Measurements from ENCODE around the gene CCNT2. TPM values are rescaled to one million over a fixed set of nuclear protein-coding genes. Genes with fewer than 3 reads are reported as not detected.
"Not testable (repeated sequence)": the region's sequence is repeated elsewhere in the genome, so short reads cannot be mapped to it uniquely, and the experiment has no call there.

CCNT2 gene
- total RNA-seq, result 29.5 TPM
- long read RNA-seq, full-length matches to known transcripts, result 32 of 42 reads
- long read RNA-seq, partial matches to known transcripts, result 1 of 42 reads
- long read RNA-seq, other reads (novel, unspliced or antisense), result 9 of 42 reads

GRCh38 chr2:134918526-134919340 lies at the start of gene CCNT2:
TSS of gene CCNT2 (plus strand) at chr2:134918822. CDS start at chr2:134918855, 33 bp downstream.
- peak; percentile 100 for DNase-seq (ENCODE audit: low spot score)

- no peak for DNase-seq (ENCODE audit: low spot score)
These were observed 48.5 kb upstream of the CCNT2 start for GRCh38 chr2:134869946-134870736.

GRCh38 chr2:134873152-134873551 lies 45.5 kb upstream of the CCNT2 start:
- no peak for DNase-seq (ENCODE audit: low spot score)

- no peak for DNase-seq (ENCODE audit: low spot score)
These were observed 43.3 kb upstream of the CCNT2 start for GRCh38 chr2:134875309-134875708.

GRCh38 chr2:134882773-134883172 lies 35.8 kb upstream of the CCNT2 start:
- DNase-seq (ENCODE audit: low spot score), result no peak

DNA sequence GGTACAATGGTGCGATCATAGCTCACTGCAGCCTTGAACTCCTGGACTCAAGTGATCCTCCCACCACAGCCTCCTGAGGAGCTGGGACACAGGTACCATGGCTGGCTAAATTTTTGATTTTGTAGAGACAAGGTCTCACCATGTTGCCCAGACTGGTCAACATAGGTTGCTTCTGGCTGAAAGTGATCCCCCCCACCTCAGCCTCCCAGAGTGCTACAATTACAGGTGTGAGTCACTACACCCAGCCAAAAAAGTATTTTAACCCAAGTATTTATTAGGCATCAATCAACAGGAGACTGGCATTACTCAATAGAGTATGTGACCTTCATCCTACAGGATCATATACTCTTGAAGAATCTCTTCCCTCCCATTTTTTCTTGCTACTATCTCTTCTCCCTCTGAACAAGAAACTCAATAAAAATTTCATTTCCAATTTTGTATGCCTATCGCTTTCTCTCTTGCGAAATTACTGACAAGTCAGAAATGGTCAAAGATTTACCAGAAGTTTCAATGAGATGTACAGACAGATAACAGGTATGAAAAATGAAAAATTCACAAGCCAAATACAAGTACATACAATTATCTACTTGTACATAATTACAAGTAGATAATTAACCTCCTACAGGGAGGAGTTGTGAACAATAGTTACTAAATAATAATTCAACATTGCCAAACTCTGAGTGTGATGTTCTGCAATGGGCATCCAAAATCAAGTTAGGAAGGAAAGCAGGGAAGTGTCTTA lies 34.9 kb upstream of the CCNT2 start:
- no peak for DNase-seq (ENCODE audit: low spot score)

- DNase-seq (ENCODE audit: low spot score), result no peak
These were observed 34.2 kb upstream of the CCNT2 start for GRCh38 chr2:134884435-134884834.

- DNase-seq (ENCODE audit: low spot score), result no peak
These were observed 26.2 kb upstream of the CCNT2 start for GRCh38 chr2:134892282-134893035.

GRCh38 chr2:134897932-134898331 lies 20.7 kb upstream of the CCNT2 start:
- no peak for DNase-seq (ENCODE audit: low spot score)

- no peak for DNase-seq (ENCODE audit: low spot score)
These were observed 19.4 kb upstream of the CCNT2 start for GRCh38 chr2:134899204-134899603.

GRCh38 chr2:134900151-134900550 lies 18.5 kb upstream of the CCNT2 start:
- no peak for DNase-seq (ENCODE audit: low spot score)

DNA sequence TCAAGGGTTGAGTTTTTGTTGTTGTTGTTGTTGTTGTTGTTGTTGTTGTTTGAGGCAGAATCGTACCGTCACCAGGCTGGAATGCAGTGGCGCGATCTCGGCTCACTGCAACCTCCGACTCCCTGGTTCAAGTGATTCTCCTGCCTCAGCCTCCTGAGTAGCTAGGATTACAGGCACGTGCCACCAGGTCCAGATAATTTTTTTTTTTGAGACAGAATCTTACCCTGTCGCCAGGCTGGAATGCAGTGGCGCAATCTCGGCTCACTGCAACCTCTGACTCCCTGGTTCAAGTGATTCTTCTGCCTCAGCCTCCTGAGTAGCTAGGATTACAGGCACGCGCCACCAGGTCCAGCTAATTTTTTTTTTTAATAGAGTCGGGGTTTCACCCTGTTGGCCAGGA lies 14.9 kb upstream of the CCNT2 start:
- DNase-seq (ENCODE audit: low spot score), result not testable (repeated sequence)

DNA sequence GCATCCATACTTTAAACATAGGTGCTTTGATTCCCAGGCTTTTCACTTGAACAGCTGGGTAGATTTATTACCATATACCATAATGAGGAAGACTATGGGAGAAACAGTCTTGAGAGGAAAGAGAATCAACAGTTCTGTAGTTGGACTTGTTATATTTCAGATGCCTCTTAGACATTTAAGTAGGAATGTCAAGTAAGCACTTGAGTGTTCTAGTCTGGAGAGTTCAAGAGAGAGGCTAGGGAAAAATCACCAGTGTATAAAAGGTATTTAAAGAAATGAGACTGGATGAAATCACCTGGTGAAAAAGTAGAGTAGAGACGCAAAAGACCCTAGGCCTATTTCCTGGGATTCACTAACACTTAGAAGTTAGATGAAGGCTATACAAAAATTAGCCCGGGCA lies 13.5 kb upstream of the CCNT2 start:
- no peak for DNase-seq (ENCODE audit: low spot score)

DNA sequence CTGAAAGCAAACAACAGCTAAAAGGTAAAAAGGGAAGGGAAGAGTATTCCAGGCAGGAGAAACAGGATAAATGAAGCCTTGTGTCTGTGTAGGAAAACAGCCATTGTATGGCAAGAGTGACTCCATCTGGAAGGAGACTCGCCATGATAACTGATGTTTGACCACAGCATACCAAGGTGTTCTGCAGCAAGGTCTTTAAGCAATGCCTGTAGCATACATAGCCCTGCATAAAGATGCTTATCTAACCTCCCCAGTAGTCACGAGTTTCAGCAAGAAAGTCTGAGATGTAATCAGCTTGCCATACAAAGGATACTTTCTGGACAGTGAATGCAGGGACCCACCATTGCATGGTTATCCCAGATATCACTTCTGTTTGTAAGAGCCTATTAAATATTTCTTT lies 11.9 kb upstream of the CCNT2 start:
- no peak for DNase-seq (ENCODE audit: low spot score)

- DNase-seq (ENCODE audit: low spot score), result not testable (repeated sequence)
These were observed 11.0 kb upstream of the CCNT2 start for GRCh38 chr2:134907441-134908116.

DNA sequence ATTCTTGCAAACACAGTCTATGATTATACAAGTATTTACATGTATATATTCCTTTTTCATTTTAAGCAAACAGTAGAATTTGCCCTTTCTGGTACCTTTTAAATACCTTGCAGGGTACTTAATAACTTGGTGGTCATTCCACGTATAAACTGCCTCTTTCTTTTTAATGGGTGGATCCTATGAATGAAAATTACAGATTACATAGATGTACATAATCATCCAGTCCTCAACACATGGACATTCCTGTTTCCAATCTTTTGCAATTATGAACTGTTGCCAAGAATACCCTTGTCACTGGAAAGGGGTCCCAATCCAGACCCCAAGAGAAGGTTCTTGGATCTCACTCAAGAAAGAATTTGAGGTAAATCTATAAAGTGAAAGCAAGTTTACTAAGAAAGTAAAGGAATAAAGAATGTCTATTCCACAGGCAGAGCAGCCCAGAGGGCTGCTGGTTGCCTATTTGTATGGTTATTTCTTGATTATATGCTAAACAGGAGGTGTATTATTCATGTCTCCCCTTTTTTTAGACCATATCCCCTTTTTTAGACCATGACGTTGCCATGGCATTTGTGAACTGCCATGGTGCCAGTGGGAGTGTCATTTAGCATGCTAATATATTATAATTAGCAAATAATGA lies 7.7 kb upstream of the CCNT2 start:
- no peak for DNase-seq (ENCODE audit: low spot score)

GRCh38 chr2:134911400-134911785 lies 7.2 kb upstream of the CCNT2 start:
- DNase-seq (ENCODE audit: low spot score), result no peak

- no peak for DNase-seq (ENCODE audit: low spot score)
These were observed 6.3 kb upstream of the CCNT2 start for GRCh38 chr2:134912361-134912760.

GRCh38 chr2:134917360-134917865 lies 1.2 kb upstream of the CCNT2 start:
- DNase-seq (ENCODE audit: low spot score), result no peak
